Measurements from ENCODE around the gene C10orf67.

C10orf67 gene

DNA sequence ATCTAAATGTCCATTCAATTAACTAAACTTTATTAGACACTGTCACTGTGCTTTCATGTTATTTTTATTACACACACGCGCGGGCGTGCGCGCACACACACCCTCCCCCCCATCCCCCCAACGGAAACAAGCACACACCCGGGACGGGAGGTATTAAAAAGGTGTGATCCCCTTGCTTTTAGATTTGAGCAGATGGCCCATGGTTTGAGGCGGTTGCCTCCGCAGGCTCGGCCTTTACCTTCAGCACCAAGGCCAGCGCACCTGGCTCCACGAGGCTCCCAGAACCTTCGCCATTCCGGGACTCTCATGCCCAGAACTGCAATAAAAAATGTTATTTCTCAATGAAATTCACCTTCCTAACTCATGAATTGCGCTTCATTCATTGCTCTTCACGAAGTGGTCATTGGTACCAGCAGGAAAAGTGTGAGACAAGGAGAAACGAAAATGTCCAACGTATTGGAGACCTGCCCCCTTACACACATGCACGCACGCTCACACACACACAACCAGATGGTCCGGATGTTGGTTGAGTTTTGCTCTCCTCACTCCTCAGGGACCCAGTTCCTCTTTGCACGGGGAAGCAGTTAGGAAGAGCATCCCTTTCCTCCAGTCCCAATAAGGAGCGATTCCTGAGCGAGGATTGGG lies 173.2 kb downstream of the C10orf67 start:
- peak; percentile 94 for TF ChIP-seq REST (IDR thresholded peaks at IDR 0.05; ENCODE audit: insufficient replicate concordance, low read depth)
- no peak for TF ChIP-seq POLR2AphosphoS5 (IDR thresholded peaks at IDR 0.05; ENCODE audit: low read depth)
- TF ChIP-seq, protein P1, sequence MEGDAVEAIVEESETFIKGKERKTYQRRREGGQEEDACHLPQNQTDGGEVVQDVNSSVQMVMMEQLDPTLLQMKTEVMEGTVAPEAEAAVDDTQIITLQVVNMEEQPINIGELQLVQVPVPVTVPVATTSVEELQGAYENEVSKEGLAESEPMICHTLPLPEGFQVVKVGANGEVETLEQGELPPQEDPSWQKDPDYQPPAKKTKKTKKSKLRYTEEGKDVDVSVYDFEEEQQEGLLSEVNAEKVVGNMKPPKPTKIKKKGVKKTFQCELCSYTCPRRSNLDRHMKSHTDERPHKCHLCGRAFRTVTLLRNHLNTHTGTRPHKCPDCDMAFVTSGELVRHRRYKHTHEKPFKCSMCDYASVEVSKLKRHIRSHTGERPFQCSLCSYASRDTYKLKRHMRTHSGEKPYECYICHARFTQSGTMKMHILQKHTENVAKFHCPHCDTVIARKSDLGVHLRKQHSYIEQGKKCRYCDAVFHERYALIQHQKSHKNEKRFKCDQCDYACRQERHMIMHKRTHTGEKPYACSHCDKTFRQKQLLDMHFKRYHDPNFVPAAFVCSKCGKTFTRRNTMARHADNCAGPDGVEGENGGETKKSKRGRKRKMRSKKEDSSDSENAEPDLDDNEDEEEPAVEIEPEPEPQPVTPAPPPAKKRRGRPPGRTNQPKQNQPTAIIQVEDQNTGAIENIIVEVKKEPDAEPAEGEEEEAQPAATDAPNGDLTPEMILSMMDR (IDR thresholded peaks at IDR 0.05; ENCODE audit: insufficient read depth, low read length) = no peak
- no peak overlapping the region for H3K4me3 ChIP-seq (replicated peaks; ENCODE audit: insufficient read depth, low read length)
- no peak overlapping the region for H3K27ac ChIP-seq (replicated peaks)
- DNase-seq (ENCODE audit: low read depth in 1 of 2, low spot score in 1 of 2) = no peak
- no peaks in the 10 kb centered on the region for H3K27me3 ChIP-seq (ENCODE audit: insufficient read depth, poor library complexity, severe bottlenecking)

DNA sequence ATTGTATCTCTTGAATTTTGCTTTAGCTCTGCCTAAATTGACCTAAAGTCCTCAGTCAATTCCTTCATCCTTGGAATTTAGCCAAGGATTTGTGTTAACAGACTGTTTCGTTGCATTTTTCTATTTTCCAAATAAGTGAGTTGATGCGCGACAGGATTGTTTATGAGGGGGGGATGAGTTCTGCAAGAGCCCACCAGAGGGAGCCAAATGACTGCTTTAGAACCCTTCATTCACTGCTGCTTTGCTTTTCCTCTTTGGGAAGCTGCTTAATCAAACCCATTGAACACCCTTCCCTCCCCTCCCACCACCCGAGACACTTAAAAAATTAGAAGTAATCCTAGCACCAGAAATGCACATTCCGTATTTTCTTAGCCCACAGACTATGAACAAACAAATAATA lies 186.2 kb downstream of the C10orf67 start:
- no peaks in the 10 kb centered on the region for H3K27me3 ChIP-seq (ENCODE audit: insufficient read depth, poor library complexity, severe bottlenecking)
- no peak overlapping the region for H3K27ac ChIP-seq (replicated peaks)
- TF ChIP-seq GABPA (IDR thresholded peaks at IDR 0.05; ENCODE audit: low read depth) = no peak
- no peak for TF ChIP-seq SPI1 (IDR thresholded peaks at IDR 0.05; ENCODE audit: borderline replicate concordance, low read depth)
- TF ChIP-seq, protein P1 (IDR thresholded peaks at IDR 0.05; ENCODE audit: insufficient read depth, low read length) = peak; percentile 42
- peak in 1 of 2 experiments; percentile 7 for DNase-seq (ENCODE audit: low read depth in 1 of 2, low spot score in 1 of 2)
- no peak overlapping the region for H3K4me3 ChIP-seq (replicated peaks; ENCODE audit: insufficient read depth, low read length)

- H3K27ac ChIP-seq (replicated peaks) = no peak overlapping the region
- H3K4me3 ChIP-seq (replicated peaks; ENCODE audit: insufficient read depth, low read length) = no peak overlapping the region
- H3K27me3 ChIP-seq (ENCODE audit: insufficient read depth, poor library complexity, severe bottlenecking) = no peaks in the 10 kb centered on the region
- DNase-seq (ENCODE audit: low read depth in 1 of 2, low spot score in 1 of 2) = peak in 1 of 2 experiments; percentile 1
- TF ChIP-seq GABPA (IDR thresholded peaks at IDR 0.05; ENCODE audit: low read depth) (no peak), POLR2AphosphoS5 (IDR thresholded peaks at IDR 0.05; ENCODE audit: low read depth) (no peak), SPI1 (IDR thresholded peaks at IDR 0.05; ENCODE audit: borderline replicate concordance, low read depth) (no peak), REST (IDR thresholded peaks at IDR 0.05; ENCODE audit: insufficient replicate concordance, low read depth) (no peak)
- TF ChIP-seq, protein P1 (IDR thresholded peaks at IDR 0.05; ENCODE audit: insufficient read depth, low read length) = no peak
Observed at GRCh38 chr10:23157691-23158369, 186.8 kb downstream of the C10orf67 start.

All from HL-60 (cell line).